Rectal smooth muscle tissue (tissue), 1 donor: ENCODE measurements around the gene PIBF1.
"Not testable (repeated sequence)": the region's sequence is repeated elsewhere in the genome, so short reads cannot be mapped to it uniquely, and the experiment has no call there.

Experiments used
- H3K27ac ChIP-seq: one replicate; pipeline ENCODE4 v1.7.0; 2013; ENCODE audit warnings: low read depth, low read length, inconsistent platforms
- H3K27me3 ChIP-seq: one replicate; pipeline ENCODE4 v1.7.0; 2013; ENCODE audit warnings: low read length; ENCODE audit not compliant: control insufficient read depth, insufficient read depth
- H3K36me3 ChIP-seq: one replicate; pipeline ENCODE4 v1.7.0; 2013; ENCODE audit warnings: low read length; ENCODE audit not compliant: control insufficient read depth, insufficient read depth
- H3K4me1 ChIP-seq: one replicate; pipeline ENCODE4 v1.7.0; 2013; ENCODE audit warnings: low read length; ENCODE audit not compliant: control insufficient read depth, insufficient read depth
- H3K4me3 ChIP-seq: one replicate; pipeline ENCODE4 v1.7.0; 2013; ENCODE audit warnings: low read length
- H3K9ac ChIP-seq: one replicate; pipeline ENCODE4 v1.7.0; 2013; ENCODE audit warnings: low read length

PIBF1 gene

DNA sequence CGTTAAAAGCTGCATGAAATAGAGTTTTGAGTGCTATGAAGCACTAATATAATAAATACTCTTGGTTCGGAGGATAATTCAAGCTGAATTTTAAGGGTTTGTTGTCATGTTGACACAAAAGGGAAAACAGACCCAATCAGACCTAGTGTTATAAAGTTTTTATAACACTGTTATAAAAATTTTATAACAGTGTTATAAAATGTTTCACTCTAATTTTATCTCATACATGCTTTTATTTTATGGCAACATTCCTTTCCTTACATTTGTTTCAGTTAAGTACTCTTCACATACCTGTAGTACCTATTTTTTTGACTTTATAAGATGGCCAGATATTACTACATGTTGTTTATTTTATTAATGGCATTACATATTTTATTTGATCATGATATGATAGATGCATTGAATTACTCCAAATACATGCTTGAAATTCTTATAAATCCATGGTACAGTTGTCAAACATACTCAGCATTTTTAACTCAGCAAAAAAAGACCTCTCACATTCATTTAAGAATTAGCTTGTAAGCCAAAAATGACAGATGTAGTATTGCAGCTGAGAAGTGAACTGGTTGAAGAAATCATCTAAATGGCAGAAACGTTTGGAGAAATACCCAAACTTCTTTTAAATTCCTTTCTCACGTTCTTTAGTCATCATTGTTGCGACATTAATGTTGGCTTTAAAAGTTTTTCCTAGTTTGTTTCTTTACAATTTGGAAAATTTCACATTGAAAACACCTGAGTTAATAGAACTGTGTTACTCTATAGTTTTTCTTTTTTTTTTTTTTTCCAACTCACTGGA is 104.5 kb downstream of the PIBF1 start:
- no peak overlapping the region for H3K4me3 ChIP-seq
- no peaks in the 10 kb centered on the region for H3K4me1 ChIP-seq
- no peak overlapping the region for H3K27ac ChIP-seq
- H3K27me3 ChIP-seq: no peaks in the 10 kb centered on the region
- no peak overlapping the region for H3K9ac ChIP-seq
- H3K36me3 ChIP-seq: no peaks in the 10 kb centered on the region

DNA sequence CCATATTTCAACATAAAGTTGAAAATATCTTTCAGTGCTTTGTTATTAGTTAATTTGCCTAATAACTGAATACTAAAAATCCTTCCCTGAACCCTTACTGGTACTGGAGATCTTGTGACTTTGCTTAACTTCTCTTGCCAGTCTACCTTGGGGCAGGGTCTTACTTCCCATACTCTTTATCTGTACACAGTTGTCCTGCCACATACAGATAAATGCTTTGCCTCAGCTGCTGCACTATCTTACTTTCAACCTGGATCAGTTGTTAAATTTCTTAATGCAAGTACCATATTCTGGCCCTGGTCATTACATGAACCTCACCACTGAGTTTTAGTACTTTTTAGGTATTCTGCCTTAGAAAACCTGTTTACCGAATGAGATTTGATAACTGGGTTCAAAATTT is 107.6 kb downstream of the PIBF1 start:
- no peaks in the 10 kb centered on the region for H3K27me3 ChIP-seq
- H3K9ac ChIP-seq: no peak overlapping the region
- no peak overlapping the region for H3K4me3 ChIP-seq
- H3K4me1 ChIP-seq: no peaks in the 10 kb centered on the region
- H3K27ac ChIP-seq: no peak overlapping the region
- H3K36me3 ChIP-seq: no peaks in the 10 kb centered on the region

- H3K9ac ChIP-seq: no peak overlapping the region
- H3K4me1 ChIP-seq: no peaks in the 10 kb centered on the region
- H3K27me3 ChIP-seq: no peaks in the 10 kb centered on the region
- no peak overlapping the region for H3K4me3 ChIP-seq
- no peaks in the 10 kb centered on the region for H3K36me3 ChIP-seq
- no peak overlapping the region for H3K27ac ChIP-seq
These were observed 108.6 kb downstream of the PIBF1 start for GRCh38 chr13:72890546-72890945.

DNA sequence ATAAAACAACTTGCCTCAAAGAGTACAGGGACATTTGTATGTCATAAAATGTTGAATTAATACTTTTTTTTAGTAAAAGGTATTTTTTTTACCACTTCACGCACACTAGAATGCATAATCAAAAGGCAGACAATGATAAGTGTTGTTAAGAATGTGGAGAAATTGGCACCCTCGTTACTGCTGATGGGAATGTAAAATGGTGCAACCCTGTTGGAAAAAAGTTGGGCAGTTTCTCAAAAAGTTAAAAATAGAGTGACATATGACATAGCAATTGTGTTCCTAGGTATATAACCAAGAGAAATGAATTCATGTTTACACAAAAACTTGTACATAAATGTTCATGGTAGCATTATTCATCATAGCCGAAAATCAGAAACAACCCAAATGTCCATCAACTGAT is 109.5 kb downstream of the PIBF1 start:
- H3K27me3 ChIP-seq: no peaks in the 10 kb centered on the region
- no peaks in the 10 kb centered on the region for H3K36me3 ChIP-seq
- no peak overlapping the region for H3K9ac ChIP-seq
- H3K27ac ChIP-seq: no peak overlapping the region
- no peaks in the 10 kb centered on the region for H3K4me1 ChIP-seq
- no peak overlapping the region for H3K4me3 ChIP-seq

DNA sequence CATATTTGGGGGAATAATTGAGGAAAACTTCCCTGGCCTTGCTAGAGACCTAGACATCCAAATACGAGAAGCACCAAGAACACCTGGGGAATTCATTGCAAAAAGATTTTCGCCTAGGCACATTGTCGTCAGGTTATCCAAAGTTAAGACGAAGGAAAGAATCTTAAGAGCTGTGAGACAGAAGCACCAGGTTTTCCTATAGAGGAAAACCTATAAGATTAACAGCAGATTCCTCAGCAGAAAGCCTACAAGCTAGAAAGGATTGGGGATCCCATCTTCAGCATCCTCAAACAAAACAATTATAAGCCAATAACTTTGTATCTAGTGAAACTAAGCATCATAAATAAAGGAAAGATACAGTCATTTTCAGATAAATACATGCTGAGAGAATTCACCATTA is 114.9 kb downstream of the PIBF1 start:
- Histone ChIP-seq H3K9ac (no peak overlapping the region), H3K4me1 (no peaks in the 10 kb centered on the region), H3K36me3 (no peaks in the 10 kb centered on the region), H3K27me3 (no peaks in the 10 kb centered on the region), H3K27ac (no peak overlapping the region), H3K4me3 (no peak overlapping the region)

DNA sequence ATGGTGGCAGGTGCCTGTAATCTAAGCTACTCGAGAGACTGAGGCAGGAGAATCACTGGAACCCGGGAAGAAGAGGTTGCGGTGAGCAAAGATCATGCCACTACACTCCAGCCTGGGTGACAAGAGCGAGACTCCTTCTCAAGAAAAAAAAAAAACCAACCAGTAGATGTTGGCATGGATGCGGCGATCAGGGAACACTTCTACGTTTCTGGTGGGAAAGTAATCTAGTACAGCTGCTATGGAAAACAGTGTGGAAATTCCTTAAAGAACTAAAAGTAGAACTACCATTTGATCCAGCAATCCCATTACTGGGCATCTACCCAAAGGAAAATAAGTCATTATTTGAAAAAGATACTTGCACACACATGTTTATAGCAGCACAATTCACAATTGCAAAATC is 119.6 kb downstream of the PIBF1 start:
- not testable (repeated sequence) for H3K27me3 ChIP-seq, H3K4me1 ChIP-seq, H3K36me3 ChIP-seq, H3K27ac ChIP-seq, H3K9ac ChIP-seq, H3K4me3 ChIP-seq

GRCh38 chr13:72908416-72908815 is 126.5 kb downstream of the PIBF1 start:
- Histone ChIP-seq H3K9ac (no peak overlapping the region), H3K36me3 (peaks cover 2% of the 10 kb centered on the region), H3K4me3 (no peak overlapping the region), H3K4me1 (no peaks in the 10 kb centered on the region), H3K27me3 (no peaks in the 10 kb centered on the region), H3K27ac (no peak overlapping the region)

GRCh38 chr13:72911981-72912380 is 130.0 kb downstream of the PIBF1 start:
- Histone ChIP-seq H3K4me3 (no peak overlapping the region), H3K27me3 (no peaks in the 10 kb centered on the region), H3K36me3 (no peaks in the 10 kb centered on the region), H3K27ac (no peak overlapping the region), H3K9ac (no peak overlapping the region), H3K4me1 (no peaks in the 10 kb centered on the region)

- H3K36me3 ChIP-seq: peaks cover 2% of the 10 kb centered on the region
- no peaks in the 10 kb centered on the region for H3K4me1 ChIP-seq
- H3K9ac ChIP-seq: no peak overlapping the region
- no peak overlapping the region for H3K4me3 ChIP-seq
- H3K27me3 ChIP-seq: no peaks in the 10 kb centered on the region
- H3K27ac ChIP-seq: no peak overlapping the region
These were observed 138.2 kb downstream of the PIBF1 start for GRCh38 chr13:72920097-72920496.

GRCh38 chr13:72931311-72931710 is 149.4 kb downstream of the PIBF1 start:
- Histone ChIP-seq H3K4me1 (no peaks in the 10 kb centered on the region), H3K4me3 (no peak overlapping the region), H3K27me3 (no peaks in the 10 kb centered on the region), H3K27ac (no peak overlapping the region), H3K36me3 (no peaks in the 10 kb centered on the region), H3K9ac (no peak overlapping the region)

GRCh38 chr13:72932250-72932649 is 150.3 kb downstream of the PIBF1 start:
- no peaks in the 10 kb centered on the region for H3K36me3 ChIP-seq
- no peak overlapping the region for H3K4me3 ChIP-seq
- no peaks in the 10 kb centered on the region for H3K4me1 ChIP-seq
- no peaks in the 10 kb centered on the region for H3K27me3 ChIP-seq
- H3K27ac ChIP-seq: no peak overlapping the region
- H3K9ac ChIP-seq: no peak overlapping the region

- not testable (repeated sequence) for H3K9ac ChIP-seq, H3K4me1 ChIP-seq, H3K4me3 ChIP-seq, H3K27me3 ChIP-seq, H3K27ac ChIP-seq, H3K36me3 ChIP-seq
These were observed 164.3 kb downstream of the PIBF1 start for GRCh38 chr13:72946267-72946666.

DNA sequence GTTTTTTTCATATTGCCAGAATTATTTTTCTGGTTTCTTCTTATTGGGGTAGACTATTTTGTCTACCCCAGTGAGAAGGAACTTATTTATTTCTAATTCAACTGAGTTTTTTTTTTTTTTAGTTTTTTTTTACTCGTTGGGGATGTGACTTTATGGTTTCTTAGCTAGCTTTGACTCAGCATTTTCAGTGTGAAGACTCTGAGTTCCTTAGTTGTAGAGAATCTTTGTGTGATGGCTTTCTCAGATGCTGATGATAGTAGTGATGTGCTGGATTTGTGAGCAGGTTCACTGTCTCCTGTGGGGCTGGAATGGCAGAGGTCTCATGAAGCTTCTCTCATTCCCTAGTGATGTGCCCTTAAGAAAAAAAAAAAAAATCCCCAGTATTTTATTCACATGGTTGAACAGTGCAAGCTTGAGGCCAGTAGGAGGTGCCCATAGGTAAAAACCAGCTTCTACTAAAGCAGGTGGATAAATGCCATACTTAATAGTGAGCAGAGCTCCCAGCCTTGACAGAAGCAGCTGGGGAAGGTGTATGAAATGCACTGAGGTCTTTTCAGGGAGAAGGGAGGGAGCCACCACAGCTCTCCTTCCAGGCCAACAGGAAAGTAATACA is 170.7 kb downstream of the PIBF1 start:
- no peaks in the 10 kb centered on the region for H3K27me3 ChIP-seq
- no peak overlapping the region for H3K9ac ChIP-seq
- no peak overlapping the region for H3K27ac ChIP-seq
- H3K4me1 ChIP-seq: no peaks in the 10 kb centered on the region
- H3K4me3 ChIP-seq: no peak overlapping the region
- H3K36me3 ChIP-seq: peaks cover 2% of the 10 kb centered on the region
